Thymus (tissue), 11 donors: ENCODE data around the gene KMT2C. TPM values are rescaled to one million over a fixed set of nuclear protein-coding genes. Genes with fewer than 3 reads are reported as not detected.
"Not testable (repeated sequence)": the region's sequence is repeated elsewhere in the genome, so short reads cannot be mapped to it uniquely, and the experiment has no call there.

Source experiments
- DNase-seq, 9 donors: peaks; one replicate each; pipeline ENCODE4 v3.0.0-alpha.2; 2013; ENCODE audit warnings: low spot score in 9 of 9, low read depth in 6 of 9, missing footprints in 1 of 9
- H3K27ac ChIP-seq, 2 donors: one replicate each; pipeline ENCODE4 v1.5.1; 2013; ENCODE audit warnings: control low read depth in 1 of 2, low read depth in 1 of 2, low read length in 1 of 2, mild to moderate bottlenecking in 1 of 2, moderate library complexity in 1 of 2
- H3K27me3 ChIP-seq, 2 donors: one replicate each; pipeline ENCODE4 v1.5.1; 2013; ENCODE audit warnings: low read length in 1 of 2; ENCODE audit not compliant: control insufficient read depth in 2 of 2, insufficient read depth in 1 of 2
- H3K36me3 ChIP-seq, 2 donors: one replicate each; pipeline ENCODE4 v1.5.1; 2013; ENCODE audit warnings: low read length in 1 of 2, mild to moderate bottlenecking in 1 of 2, moderate library complexity in 1 of 2; ENCODE audit not compliant: control insufficient read depth in 2 of 2, insufficient read depth in 2 of 2
- H3K4me1 ChIP-seq, 2 donors: one replicate each; pipeline ENCODE4 v1.5.1; 2013; ENCODE audit warnings: low read length in 2 of 2; ENCODE audit not compliant: control insufficient read depth in 2 of 2, insufficient read depth in 2 of 2
- H3K4me3 ChIP-seq, 2 donors: one replicate each; pipeline ENCODE4 v1.5.1; 2013; ENCODE audit warnings: low read length in 2 of 2, control low read depth in 1 of 2, mild to moderate bottlenecking in 1 of 2
- H3K9me3 ChIP-seq, 2 donors: one replicate each; pipeline ENCODE4 v1.5.1; 2013; ENCODE audit warnings: low read length in 1 of 2, mild to moderate bottlenecking in 1 of 2; ENCODE audit not compliant: control insufficient read depth in 2 of 2, insufficient read depth in 1 of 2
- WGBS: extraction: QIAGEN DNeasy Blood & Tissue Kit; methylation state at CpG from one replicate; pipeline ENCODE4 v1.1.7; 2013; 5-methylcytosine and 5-hydroxymethylcytosine counted together
- polyA plus RNA-seq: library from polyadenylated mRNA; stranded (reverse); fragments of 200-250 nt; gene quantifications from one replicate; pipeline ENCODE4 v1.2.3, GENCODE V29; 2013
- total RNA-seq: library from RNA; stranded (reverse); fragments of 120-200 nt; gene quantifications from one replicate; pipeline ENCODE4 v1.2.4, GENCODE V29; 2013
- donor health status: healthy.

KMT2C gene
- total and polyA plus RNA-seq, 2 donors = 14.4 to 26.2 TPM

- H3K4me1 ChIP-seq = no peaks in the 10 kb centered on the region
- H3K27ac ChIP-seq = no peak overlapping the region
- DNase-seq = no peak
- H3K9me3 ChIP-seq = peaks cover 0 to 7% of the 10 kb centered on the region in 2 donors
- H3K27me3 ChIP-seq = no peaks in the 10 kb centered on the region
- no peak overlapping the region for H3K4me3 ChIP-seq
- 91% methylated on average over 2 of the region's 2 CpGs for WGBS
- peaks cover 4 to 6% of the 10 kb centered on the region in 2 donors for H3K36me3 ChIP-seq
Observed at GRCh38 chr7:152315845-152316244, 120.0 kb downstream of the KMT2C start.

GRCh38 chr7:152313831-152314604 lies 121.8 kb downstream of the KMT2C start:
- 91% methylated on average over 1 of the region's 1 CpG for WGBS
- Histone ChIP-seq H3K36me3 (peaks cover 18 to 23% of the 10 kb centered on the region in 2 donors), H3K27ac (no peak overlapping the region), H3K4me1 (no peaks in the 10 kb centered on the region), H3K4me3 (no peak overlapping the region), H3K27me3 (no peaks in the 10 kb centered on the region), H3K9me3 (no peaks in the 10 kb centered on the region)
- DNase-seq = peak in 1 of 9 donors; percentile 19

- no peak for DNase-seq
- Histone ChIP-seq H3K27ac (no peak overlapping the region), H3K4me3 (no peak overlapping the region)
Observed at GRCh38 chr7:152313217-152313616, 122.6 kb downstream of the KMT2C start.

GRCh38 chr7:152312316-152312715 lies 123.5 kb downstream of the KMT2C start:
- no peak for DNase-seq
- no peaks in the 10 kb centered on the region for H3K27me3 ChIP-seq
- no peak overlapping the region for H3K4me3 ChIP-seq
- H3K36me3 ChIP-seq = peaks cover 18 to 35% of the 10 kb centered on the region in 2 donors
- WGBS = 95% methylated on average over 2 of the region's 2 CpGs
- H3K27ac ChIP-seq = no peak overlapping the region
- no peaks in the 10 kb centered on the region for H3K4me1 ChIP-seq
- H3K9me3 ChIP-seq = no peaks in the 10 kb centered on the region

More at GRCh38 chr7:152313217-152313616, 122.6 kb downstream of the KMT2C start:
- Histone ChIP-seq H3K4me1 (no peaks in the 10 kb centered on the region), H3K9me3 (no peaks in the 10 kb centered on the region), H3K36me3 (peaks cover 18 to 29% of the 10 kb centered on the region in 2 donors), H3K27me3 (no peaks in the 10 kb centered on the region)

GRCh38 chr7:152307902-152308301 lies 127.9 kb downstream of the KMT2C start:
- H3K27me3 ChIP-seq = no peaks in the 10 kb centered on the region
- no peaks in the 10 kb centered on the region for H3K4me1 ChIP-seq
- H3K9me3 ChIP-seq = no peaks in the 10 kb centered on the region
- no peak for DNase-seq
- H3K4me3 ChIP-seq = no peak overlapping the region
- no peak overlapping the region for H3K27ac ChIP-seq
- peaks cover 34 to 62% of the 10 kb centered on the region in 2 donors for H3K36me3 ChIP-seq

- not testable (repeated sequence) for H3K27me3 ChIP-seq
Observed at GRCh38 chr7:152299542-152300143, 136.2 kb downstream of the KMT2C start.

GRCh38 chr7:152292897-152293296 lies 142.9 kb downstream of the KMT2C start:
- H3K27me3 ChIP-seq = no peaks in the 10 kb centered on the region
- H3K4me1 ChIP-seq = no peaks in the 10 kb centered on the region
- DNase-seq = no peak
- no peak overlapping the region for H3K27ac ChIP-seq
- peaks cover 10 to 29% of the 10 kb centered on the region in 2 donors for H3K36me3 ChIP-seq
- H3K4me3 ChIP-seq = no peak overlapping the region
- peaks cover 0 to 4% of the 10 kb centered on the region in 2 donors for H3K9me3 ChIP-seq
- 96% methylated on average over 2 of the region's 2 CpGs for WGBS

More at GRCh38 chr7:152299542-152300143, 136.2 kb downstream of the KMT2C start:
- peaks cover 5 to 20% of the 10 kb centered on the region in 2 donors for H3K36me3 ChIP-seq
- not testable (repeated sequence) for H3K27ac ChIP-seq, H3K4me1 ChIP-seq, H3K4me3 ChIP-seq, H3K9me3 ChIP-seq, DNase-seq
- WGBS = over 99% methylated on average over 2 of the region's 2 CpGs

- 98% methylated on average over 3 of the region's 3 CpGs for WGBS
- H3K27me3 ChIP-seq, DNase-seq, H3K4me3 ChIP-seq, H3K27ac ChIP-seq, H3K9me3 ChIP-seq, H3K4me1 ChIP-seq: not testable (repeated sequence)
- H3K36me3 ChIP-seq = peaks cover 9 to 12% of the 10 kb centered on the region in 2 donors
Observed at GRCh38 chr7:152286972-152287371, 148.8 kb downstream of the KMT2C start.

- H3K9me3 ChIP-seq, H3K4me1 ChIP-seq, H3K27me3 ChIP-seq, DNase-seq, H3K27ac ChIP-seq, H3K4me3 ChIP-seq: not testable (repeated sequence)
- H3K36me3 ChIP-seq = peaks cover 9 to 12% of the 10 kb centered on the region in 2 donors
Observed at GRCh38 chr7:152286219-152286618, 149.6 kb downstream of the KMT2C start.
